ENCODE data around the gene SCLY.
A peak's percentile ranks its signal among the peaks of the same experiment; 100 is the strongest.

SCLY gene

DNA sequence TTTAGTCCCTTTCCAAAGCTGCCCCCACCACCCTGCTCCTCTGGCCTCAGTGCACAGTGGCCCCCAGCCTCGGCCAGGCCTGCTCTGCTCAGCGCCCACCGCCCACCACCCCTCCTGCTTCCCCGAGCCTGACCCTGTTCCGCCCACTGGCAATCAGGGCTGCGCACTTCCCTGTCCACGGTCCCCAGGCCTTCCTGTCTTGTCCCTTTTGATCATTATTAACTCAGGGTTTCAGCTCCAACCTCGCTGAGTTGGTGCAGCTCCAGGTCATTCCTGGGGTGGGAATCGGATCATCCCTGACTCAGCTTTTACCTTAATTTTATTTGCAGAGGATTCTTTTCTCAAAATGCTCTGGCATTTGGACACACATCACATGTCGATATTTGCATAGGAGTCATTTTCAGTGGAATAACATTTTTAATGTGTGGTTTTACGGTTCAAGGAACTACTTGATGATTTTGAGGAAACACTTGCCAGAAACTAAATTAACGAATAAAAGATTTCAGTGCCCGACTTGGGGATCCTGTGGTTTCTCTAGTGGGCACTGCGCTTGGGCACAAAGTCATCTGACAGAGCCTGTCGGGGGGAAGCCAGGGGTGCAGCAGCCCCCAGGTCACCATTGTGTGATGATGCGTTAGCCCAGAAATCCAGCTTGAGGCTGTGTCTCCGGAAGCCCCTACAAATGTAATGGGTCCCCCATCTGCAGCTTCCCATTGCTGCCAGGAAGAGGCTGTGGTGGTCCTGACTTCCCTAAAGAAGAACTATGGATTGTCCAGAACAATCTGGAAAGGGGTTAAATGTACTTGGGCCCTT, 38.3 kb downstream of the SCLY start:
- peak; percentile 50 to 61 for DNase-seq

DNA sequence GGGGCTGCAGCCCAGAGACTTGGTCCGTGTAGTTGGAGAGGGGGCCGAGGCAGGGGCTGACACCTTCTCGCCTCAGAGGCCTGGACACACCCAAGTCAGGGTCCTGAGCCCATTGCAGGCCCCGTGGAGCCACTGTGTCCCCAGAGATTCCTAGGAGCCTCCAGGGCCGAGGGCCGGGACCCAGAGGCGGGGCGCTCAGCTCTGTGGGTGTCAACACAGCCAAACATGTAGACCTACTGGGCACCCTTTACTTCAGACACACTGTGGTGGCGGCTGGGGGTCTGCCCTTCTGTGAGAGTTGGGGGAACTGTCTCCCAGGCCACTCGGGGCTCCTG, 38.9 kb downstream of the SCLY start:
- no peak for DNase-seq

DNA sequence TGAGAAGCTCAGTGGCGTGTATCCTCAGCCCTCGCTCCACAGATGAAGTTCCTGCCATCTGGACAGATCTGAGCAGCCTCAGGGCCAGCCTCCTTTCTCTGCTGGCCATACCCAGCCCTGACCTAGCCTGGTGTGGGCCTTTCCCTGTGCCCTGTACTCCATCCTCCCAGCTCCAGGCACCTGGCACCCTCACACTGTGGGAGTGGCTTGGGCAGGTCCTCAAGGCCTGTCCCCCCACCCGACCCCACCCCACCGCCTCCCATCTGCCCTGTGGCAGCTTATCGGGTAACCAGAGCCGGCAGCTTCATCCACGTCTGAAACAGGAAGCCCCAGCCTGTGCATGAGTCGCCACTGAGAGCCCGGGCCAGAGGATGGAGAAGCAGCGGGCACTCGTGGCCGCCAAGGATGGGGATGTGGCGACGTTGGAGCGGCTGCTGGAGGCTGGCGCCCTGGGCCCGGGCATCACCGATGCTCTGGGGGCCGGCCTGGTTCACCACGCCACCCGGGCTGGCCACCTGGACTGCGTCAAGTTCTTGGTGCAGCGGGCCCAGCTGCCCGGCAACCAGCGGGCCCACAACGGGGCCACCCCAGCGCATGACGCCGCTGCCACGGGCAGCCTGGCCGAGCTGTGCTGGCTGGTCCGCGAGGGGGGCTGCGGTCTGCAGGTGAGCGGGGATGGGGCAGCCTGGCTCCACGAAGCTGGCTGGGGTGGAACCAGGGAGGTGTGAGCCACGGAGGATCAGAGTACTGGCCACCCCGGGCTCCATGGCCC, 39.4 kb downstream of the SCLY start, which contains the start of gene ESPNL:
Gene ESPNL (plus strand): TSS at position 292 of the 772 bp plus-strand sequence. CDS start 80 bp downstream, at position 372.
- peak in 1 of 2 donors; percentile 29 for DNase-seq

DNA sequence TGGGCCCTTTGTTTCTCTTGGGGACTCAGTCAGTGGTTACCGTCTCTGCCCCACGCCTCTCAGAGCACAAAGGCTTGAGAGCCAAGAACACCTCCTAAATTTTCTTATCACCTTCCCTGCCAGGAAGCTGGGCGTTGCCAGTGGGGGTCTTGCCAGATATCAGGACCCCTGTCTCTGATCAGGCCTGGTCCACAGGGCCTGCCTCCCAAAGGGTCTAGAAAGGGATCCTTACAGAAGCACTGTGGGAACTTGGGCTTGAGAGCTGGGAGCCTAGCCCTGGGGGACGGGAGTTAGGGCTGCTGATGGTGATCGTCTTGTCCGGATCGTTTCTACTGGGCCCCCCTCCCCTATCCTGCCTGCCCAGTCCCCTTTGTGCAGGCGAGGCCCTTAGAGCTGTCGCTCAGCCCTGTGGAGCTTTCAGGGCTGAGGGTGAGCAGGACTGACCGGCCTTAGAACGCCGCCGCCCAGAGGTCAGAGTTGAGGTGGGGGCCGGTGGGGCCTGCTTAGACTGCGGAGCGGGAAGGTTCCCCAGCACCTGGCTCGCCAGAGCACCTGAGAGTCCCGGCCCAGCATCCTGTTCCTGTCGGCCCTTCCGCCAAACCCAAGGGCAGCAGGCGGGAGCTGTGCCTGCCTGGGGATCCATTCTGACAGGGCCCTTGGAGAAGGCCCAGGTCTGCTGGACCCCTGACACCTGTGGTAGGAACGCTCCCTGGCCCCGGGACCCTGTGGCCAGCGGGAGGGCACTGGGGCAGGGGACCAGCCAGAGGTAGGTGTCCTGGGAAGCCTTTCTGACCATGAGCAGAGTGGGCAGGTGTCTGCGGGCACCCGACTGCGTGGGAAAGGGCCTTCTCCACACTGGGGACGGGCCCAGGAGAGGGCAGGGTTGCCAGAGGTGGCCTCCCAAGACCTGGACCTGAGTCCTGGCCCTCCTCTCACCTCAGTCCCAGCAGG, 40.3 kb downstream of the SCLY start:
- no peak for DNase-seq

DNA sequence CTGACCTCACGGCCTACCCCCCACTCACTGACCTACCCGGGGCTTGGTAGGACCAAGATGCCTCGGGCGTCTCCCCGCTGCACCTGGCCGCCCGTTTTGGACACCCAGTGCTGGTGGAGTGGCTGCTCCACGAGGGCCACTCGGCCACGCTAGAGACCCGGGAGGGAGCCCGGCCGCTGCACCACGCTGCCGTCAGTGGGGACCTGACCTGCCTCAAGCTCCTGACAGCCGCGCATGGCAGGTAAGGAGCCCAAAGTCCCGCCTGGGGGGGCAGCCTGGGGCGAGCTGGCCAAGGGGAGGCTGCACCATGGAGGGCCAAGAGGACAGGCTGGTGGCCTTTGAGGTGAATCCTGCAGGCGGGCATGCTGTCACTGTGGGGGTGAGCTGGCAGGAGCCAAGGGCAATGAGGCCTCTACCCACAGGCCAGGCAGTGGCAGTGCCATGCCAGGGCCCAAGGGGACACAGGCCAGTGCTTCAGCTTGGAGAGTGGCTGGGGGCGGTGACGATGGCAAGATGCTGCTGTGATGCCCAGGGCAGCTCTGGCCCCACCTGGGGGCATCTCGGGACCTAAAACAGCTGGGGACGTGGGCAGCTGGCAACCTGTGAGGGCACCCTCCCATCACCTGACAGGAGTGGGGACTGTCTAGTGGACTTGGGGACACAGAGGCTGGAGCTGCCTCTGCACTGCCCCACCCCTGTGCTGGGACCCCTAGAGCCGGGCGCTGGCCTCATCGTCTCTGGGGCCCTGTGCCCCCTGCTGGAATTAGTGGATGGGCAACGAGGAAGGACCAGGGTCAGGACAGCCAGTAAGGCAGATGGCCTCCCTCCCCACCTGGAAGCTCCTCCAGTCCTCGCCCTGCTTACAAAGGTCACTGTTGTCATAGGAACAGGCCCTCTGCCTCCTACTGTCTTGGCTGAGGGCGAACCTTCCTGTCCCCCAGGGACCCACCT, 41.4 kb downstream of the SCLY start:
- no peak for DNase-seq

DNA sequence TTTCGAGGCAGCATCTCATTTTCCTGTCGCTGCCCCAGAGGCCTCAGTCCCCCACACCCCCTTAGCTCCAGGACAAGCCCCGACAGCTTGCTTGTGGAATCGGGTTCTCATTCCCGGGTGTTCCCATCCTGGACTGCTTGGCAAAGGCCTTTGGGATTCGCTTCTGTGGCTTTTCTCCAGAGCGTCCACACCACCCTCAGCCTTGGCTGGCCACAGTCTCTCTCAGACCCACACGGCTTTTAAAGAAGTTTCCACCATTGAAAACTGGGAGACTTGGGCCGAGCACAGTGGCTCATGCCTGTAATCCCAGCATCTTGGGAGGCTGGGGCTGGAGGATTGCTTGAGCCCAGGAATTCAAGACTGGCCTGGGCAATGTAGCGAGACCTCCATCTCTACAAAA, 42.1 kb downstream of the SCLY start:
- DNase-seq: no peak

DNA sequence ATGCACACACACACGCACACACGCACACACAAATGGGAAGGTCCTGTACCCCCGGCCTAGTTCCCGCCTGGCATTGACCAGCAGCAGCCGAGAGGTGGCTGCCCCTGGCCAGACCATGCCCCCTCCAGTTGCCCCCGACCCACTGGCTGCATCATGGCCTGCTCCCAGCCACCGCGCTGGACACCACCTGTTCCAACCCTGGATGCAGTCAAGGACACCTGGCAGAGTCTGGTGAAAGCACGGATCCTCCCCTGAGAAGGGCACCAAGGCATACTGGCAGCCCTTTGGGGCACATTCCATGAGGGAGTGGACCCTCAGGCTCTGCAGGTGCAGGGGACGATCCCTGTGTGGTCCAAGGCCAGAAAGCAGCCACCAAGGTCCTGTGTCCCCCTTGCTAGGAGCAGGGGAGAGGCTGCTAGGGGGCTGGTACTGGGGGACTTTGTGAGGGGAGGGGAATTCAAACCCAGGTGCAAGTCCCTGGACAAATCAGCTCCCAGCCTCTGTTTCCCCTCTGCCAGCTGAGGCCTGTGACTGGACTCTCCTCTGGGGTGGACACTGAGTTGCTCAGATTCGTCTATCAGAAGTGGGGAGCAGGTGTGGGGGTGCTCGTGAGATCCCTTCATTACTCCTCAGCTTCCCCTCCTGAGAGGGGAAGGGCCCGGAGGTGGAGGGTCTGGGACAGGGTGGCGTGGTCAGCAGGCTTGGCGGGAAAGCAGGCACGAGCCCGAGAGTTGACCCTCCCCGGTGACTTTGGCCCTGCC, 42.8 kb downstream of the SCLY start:
- DNase-seq: no peak

DNA sequence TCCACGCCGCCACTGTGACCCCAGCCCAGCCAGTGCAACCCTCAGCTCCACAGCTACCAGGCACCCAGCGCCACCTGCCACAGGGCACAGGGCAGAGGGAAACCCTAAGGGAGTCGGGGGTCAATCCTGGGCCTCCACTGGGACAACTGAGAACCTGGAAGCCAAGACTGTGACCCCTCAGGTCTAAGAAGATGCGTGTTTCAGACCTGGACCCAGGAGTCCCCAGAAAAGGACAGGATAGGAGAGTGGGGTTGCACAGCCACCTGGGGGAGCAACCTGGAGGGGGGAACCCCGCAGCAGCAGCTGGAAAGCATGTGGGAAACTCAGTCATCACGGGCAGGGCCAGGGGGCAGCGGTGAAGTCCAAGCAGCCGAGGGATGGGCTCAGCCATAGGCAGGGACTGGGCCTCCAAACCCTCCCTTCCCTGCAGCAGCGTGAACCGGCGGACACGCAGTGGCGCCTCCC, 43.5 kb downstream of the SCLY start:
- DNase-seq: no peak

DNA sequence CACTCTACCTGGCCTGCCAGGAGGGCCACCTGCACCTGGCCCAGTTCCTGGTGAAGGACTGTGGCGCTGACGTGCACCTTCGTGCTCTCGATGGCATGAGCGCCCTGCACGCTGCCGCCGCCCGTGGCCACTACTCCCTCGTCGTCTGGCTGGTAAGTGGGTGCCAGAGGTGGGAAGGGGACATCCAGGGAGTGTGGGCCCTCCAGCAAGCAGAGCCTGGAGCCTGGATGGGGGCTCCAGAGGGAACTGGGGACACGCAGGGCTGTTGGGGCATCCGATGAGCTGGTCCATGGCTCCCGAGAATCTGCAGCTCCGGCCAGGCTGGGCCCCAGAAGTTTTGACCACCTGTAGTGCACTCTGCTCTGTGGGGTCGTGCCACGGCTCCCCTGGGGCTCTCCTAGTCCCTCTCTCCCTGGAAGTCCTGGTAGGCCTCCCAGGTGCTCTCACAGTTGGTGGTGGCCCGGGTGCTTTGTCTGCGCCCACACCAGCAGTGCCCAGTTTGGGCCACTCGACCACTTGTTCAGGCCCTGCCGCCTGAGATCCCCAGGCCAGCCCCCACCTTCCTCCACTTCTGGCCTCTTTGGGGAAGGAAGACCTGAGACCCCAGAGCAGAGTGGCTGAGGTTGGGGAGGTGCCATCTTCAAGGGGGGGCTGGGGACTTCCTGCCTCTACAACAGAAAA, 44.0 kb downstream of the SCLY start:
- DNase-seq: no peak

DNA sequence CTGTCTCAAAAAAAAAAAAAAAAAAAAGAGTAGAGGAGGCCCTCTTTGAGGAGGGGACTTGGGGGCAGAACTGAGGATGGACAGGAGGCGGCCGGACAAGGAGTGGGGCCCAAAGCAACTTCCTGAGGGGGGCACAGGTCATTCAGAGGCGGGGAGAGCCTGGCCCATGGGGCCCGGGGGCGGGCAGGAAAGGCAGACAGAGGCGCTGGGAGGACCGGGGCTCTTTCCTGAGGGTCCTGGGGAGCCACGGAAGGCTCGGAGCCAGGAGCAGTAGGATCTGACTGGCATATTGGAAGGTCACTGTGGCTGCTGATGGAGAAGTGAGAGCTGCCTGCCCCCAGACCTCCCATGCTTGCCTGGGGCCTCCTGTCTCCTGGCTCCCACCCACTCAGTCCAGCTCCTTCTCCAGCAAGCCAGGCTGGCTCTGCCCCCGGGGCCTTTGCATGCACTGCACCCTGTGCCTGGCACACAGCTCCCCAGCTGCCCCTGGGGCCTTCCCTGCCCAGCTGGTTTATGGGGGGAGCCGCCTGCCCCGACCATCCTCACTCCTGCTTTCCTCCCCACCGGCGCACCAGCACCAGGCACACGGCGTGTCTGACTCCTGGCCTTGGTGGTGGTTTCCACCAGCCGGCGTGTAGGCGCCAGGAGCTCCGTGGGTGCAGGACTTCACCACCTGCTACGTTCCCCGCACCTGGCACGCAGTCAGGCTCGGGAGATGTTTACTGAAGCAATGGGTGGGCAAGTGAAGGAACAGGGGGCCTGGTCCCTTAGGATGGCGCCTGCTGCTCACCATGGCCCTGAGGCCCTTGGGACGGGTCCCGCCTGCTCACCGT, 44.9 kb downstream of the SCLY start:
- no peak for DNase-seq

DNA sequence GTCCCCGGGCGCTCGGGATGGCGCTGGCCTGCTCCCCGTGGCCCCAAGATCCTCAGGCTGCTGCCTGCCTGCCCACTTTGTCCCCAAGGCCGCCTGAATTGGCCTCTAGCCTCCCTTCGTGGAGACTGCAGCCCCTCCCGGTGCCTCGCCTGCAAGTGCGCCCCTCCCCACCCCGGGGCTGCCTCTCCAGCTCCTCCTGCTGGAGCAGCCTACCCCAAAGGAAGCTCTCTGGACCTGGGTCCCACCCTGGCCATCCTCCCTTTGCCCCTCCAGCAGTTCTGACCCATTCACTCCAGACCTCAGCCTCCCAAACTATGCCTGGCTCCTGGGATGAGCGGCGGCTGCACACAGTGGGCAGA, 45.5 kb downstream of the SCLY start:
- DNase-seq: no peak

DNA sequence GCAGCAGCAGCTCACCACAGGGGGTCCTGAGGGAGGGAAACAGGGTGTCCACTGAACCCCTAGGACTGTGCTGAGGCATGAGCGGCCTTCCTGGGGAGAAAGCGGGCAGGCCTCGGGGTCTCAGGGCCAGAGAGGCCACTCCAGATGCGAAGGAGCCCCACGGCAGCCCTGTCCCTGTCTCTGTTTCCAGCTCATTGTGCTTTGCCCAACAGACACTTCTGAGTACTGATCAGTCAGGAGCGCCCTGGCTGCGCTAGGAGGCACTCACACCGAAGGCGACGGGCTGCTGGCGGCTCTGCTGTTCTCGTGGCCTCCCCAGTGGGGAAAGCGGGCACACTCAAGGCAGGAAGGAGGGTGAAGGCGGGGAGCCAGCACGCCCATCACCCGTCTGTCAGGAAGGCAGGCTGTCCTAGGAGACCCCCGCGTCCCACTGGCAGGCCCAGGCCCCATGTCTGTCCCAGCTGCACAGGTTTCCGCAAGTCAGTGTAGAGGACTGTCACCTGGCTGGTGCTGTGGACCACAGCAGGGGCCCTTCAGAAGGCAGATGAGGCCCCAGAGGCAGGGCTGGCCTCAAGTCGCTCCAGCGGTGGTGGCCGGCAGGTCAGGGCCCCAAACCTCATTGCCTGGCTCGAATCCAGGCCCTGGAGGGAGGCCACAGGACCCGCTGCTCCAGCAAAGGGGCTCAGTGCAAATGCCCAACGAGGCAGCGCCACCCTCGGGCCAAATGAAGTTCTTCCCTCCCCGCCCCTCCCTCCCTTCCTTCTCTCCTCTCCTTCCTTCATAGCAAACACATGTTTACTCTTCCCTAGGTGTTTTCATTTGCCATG, 46.1 kb downstream of the SCLY start:
- DNase-seq: no peak

DNA sequence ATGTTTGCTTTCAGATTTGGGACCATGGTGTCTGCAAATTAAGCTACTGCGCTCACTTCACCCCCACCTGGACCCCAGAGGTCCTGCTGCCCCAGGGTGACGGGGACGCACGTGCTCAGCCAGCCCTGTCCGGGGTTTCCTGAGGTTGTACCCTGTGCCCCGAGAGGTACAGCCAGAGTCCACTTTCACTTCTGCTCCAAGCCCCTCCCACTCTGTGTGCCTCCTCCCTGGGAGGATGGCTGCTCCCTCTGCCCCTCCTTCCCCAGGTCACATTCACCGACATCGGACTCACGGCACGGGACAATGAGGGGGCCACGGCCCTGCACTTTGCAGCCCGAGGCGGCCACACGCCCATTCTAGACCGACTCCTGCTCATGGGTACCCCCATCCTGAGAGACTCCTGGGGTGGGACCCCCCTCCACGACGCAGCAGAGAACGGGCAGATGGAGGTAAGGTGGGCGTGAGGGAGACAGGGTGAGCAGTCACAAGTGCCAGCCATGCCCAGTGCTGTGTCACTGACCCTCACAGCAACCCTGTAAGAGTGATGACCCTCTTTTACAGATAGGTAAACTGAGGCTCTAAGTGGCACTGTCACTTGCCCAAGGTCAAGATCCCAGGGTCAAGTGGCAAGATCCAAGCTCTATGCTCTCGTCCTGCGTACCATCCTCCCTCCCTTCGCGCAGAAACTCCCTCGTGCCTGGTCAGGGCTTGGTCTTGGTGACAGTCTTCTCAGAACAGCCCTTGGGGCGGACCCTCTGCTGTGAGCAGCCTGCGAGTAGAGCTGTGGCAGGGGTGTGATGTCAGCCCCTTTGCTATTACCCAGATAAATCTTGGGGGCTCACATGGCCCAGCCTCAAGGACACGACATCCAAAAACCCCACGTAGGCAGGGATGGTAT, 47.0 kb downstream of the SCLY start:
- DNase-seq: peak; percentile 35 to 37

DNA sequence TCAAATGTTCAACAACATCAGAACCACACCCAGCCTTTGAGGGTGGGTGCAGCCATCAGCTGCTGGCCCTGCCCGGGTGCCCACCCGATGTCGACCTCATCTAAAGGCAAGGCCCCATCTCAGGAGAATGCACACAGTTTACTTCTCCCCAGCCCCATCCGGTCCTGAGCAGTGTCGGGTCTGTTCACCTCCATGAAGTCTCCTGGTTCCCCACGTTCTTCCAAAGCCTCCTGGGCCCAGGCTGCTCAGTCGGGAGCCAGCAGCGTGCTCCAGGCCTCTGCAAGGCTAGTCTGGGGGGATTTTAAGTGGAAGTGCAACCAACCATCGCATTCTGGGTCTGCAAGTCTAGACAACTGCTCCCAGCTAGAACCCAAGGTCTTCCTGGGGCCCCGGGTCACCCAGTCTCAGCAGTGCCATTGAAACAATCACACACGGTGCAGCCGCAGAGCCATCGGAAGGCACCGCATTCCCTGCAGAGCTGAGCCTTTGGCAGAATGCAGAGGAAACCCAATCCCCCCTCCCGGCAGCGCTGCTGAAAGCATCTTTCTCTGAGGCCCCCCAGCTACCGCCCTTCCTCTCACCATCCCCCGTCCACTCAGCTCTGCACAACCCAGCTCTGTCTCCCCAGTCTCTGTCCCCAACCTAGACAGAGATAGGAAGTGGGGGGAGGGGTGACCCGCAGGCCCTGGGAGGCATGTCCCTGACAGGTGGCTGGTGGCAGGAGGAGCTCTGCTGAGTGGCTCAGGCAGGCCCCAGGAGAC, 47.8 kb downstream of the SCLY start:
- no peak for DNase-seq

DNA sequence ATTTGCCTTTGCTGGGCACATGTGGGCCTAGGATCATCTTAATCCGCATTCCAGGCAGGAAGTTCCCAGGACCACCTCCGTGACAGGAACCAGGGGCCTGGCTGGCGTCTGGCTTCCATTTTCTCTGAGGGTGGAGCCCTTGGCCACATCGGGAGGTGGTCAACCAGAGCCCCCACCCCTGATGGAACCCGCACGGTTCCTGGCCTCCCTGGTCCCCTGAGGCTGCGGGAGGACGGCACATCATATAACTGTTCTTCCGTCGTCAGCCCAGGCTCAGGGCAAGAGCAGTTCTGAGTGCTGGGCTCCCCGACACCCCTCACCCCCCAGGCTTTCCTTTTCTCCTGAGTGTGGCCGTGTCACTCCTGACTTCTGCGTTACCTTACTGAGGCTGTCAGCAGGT, 52.8 kb downstream of the SCLY start:
- no peak for DNase-seq

DNA sequence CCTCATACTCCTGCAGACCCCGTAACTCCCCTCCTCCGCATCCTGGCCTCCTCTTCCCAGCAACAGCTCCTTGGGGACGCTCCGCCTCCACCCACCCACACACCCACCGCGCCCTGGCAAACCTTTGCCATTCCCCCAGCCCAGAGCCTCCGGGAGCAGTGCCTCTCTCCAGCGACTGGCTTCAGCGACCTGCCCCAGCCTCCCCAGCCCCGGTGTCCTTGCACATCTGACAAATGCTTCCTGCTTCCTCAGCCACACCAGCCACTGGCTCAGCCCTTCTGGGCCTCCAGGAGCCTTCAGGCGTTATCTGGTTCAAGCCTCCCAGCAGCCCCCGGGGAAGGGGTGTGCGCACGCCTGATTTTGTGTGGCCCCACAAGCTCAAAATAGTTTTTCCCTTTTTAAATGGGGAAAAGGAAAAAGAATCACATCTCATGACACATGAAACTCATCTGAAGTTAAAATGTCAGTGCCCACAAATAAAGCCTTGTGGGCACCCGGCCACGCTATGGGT, 53.6 kb downstream of the SCLY start:
- no peak for DNase-seq
